ENCODE measurements around the gene ZNF830.
A peak's percentile ranks its signal among the peaks of the same experiment; 100 is the strongest.
"Not testable (repeated sequence)": the region's sequence is repeated elsewhere in the genome, so short reads cannot be mapped to it uniquely, and the experiment has no call there.

Gene ZNF830

GRCh38 chr17:34990921-34991365 lies 29.6 kb downstream of the ZNF830 start:
- no peak for DNase-seq (ENCODE audit: low read depth in 2 of 3, low spot score in 2 of 3)

- DNase-seq (ENCODE audit: low read depth in 2 of 3, low spot score in 2 of 3): no peak
Observed at GRCh38 chr17:34991606-34992005, 30.3 kb downstream of the ZNF830 start.

DNA sequence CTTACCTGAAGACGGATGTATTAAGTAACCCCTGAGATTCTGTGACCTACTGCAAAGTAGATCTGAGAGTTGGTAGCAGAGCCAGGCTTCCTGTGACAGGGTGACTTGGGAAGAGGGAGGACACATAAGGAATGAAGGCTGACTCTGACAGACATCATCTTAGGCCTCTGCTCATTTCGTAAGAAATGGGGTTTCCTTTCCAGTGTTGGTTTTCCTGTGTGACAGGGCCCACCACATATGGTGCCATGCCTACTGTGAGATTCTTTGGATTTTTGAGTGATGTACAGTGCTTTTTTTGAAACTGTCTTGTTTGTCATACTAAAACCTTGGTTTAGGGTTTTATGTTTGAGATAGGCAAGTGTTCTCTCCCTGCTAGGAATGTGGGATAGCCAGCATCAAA lies 31.7 kb downstream of the ZNF830 start:
- no peak for DNase-seq (ENCODE audit: low read depth in 2 of 3, low spot score in 2 of 3)

GRCh38 chr17:34996422-34997285 lies 35.3 kb downstream of the ZNF830 start:
- no peak for DNase-seq (ENCODE audit: low read depth in 2 of 3, low spot score in 2 of 3)

GRCh38 chr17:34997355-34997862 lies 36.1 kb downstream of the ZNF830 start:
- DNase-seq (ENCODE audit: low read depth in 2 of 3, low spot score in 2 of 3): no peak

DNA sequence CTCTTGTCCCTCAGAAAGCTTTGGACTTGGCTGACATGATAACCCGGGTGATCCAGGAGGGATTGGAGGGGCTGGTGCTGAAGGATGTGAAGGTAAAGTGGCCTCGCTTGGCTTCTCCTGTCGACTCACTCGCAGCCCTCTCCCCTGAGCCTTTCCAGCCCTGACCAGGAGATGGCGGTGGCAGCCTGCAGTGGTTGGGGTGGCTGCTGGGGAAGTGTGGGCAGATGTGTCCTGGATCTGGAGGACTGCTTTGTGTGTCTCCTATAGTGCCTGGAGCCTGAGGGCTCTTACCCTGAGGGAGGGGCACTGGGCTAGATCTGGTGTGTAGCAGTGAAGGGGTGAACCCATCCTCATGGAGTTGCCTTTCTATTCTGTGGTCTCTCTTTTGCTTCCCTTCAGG lies 36.9 kb downstream of the ZNF830 start:
- DNase-seq (ENCODE audit: low read depth in 2 of 3, low spot score in 2 of 3): peak; percentile 52 to 63 (median 56)

DNA sequence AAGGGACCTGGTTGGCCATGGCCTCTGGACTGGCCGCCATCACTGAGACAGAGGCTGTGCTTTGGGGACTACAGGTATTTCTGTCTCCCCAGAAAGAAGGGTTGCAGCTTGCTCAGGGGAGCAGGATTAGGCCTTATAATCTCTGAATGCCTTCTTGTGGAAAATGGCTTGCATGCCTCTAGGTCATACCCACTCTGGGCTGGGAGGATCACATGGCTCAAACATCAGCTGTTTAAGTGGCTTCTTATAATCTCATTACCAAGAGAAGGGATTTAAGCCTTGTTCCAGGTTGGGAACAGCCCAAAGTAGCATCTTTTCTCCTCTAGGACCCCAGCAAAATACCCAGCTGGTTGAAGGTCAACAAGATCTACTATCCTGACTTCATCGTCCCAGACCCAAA lies 38.1 kb downstream of the ZNF830 start:
- no peak for DNase-seq (ENCODE audit: low read depth in 2 of 3, low spot score in 2 of 3)

GRCh38 chr17:35000965-35001364 lies 39.6 kb downstream of the ZNF830 start:
- DNase-seq (ENCODE audit: low read depth in 2 of 3, low spot score in 2 of 3): not testable (repeated sequence)

- no peak for DNase-seq (ENCODE audit: low read depth in 2 of 3, low spot score in 2 of 3)
Observed at GRCh38 chr17:35001549-35001948, 40.2 kb downstream of the ZNF830 start.

GRCh38 chr17:35002876-35003551 lies 41.7 kb downstream of the ZNF830 start:
- DNase-seq (ENCODE audit: low read depth in 2 of 3, low spot score in 2 of 3): no peak

DNA sequence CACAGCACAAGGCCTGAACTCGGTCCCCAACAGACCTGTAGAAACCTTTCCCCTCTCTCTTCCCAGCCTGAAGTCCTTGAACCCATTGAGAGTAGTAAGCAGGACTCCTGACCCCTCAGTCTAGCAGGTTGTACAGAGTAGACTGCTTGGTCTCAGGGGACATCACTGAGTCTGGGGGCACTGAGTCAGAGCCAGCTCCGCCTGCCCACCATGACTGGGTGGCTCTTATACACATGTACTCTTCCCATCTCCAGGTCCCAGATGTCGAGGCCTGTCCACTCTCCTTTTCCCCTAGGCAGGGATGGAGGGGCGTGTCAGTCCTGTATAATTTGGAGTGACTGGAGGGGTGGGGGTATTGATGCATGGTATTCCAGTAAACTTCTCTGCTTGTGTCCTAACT lies 42.4 kb downstream of the ZNF830 start:
- DNase-seq (ENCODE audit: low read depth in 2 of 3, low spot score in 2 of 3): no peak

DNA sequence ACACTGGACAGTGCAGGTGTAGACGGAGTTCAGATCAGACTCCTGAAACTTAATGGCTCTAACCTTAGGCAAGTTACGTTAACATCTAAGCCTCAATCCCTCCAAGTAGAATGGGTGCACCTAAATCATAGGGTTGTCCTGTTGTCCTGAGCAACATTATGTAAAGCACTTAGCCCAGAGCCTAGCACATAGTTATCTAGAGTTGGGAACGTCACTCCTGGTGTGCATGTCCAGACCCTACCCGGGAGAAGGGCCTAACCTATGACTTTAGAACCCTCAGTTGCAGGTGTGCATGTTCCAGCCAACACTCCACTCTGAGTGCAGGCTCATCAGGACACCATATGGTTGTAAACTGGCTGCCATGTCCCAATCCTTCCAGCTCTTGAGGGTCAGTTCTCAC lies 45.0 kb downstream of the ZNF830 start:
- no peak for DNase-seq (ENCODE audit: low read depth in 2 of 3, low spot score in 2 of 3)

DNA sequence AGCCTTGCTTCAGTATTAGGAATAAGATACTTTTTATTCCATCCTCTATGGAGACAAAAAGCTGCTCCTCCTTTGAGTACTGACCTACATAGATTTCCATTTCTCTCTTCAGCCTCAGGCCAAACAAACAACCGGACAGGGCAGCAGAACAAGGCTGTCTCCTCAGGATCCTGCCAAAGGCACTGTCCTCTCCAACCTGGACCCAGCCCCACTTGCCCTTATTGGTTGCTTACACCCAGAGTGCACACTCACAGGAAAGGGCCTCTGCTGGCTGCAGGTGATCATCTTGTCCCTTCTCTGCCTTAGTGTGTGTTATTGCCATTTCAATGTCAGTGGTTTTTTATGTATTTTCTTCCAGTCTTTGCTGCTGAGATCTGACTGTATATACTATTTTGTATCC lies 45.6 kb downstream of the ZNF830 start:
- DNase-seq (ENCODE audit: low read depth in 2 of 3, low spot score in 2 of 3): no peak

DNA sequence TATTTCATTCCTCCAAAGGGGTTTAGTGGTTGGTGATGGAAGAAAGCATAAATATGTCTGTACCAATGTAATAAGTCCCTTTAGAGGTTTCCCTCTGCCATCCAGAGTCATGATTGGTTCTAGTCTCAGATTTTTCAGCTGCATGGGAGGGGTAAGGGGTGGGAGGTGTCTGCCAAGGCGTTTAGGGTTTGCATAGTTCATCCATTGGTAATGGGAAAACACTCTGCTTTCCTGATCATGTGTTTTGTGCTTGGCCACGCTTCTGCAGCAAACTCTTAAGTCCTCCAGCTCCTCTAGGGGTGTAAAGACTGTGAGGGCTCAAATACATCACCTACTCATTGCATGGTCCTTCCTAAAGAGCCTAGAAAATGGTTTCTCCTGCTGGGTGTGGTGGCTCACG lies 48.8 kb downstream of the ZNF830 start:
- DNase-seq (ENCODE audit: low read depth in 2 of 3, low spot score in 2 of 3): no peak

DNA sequence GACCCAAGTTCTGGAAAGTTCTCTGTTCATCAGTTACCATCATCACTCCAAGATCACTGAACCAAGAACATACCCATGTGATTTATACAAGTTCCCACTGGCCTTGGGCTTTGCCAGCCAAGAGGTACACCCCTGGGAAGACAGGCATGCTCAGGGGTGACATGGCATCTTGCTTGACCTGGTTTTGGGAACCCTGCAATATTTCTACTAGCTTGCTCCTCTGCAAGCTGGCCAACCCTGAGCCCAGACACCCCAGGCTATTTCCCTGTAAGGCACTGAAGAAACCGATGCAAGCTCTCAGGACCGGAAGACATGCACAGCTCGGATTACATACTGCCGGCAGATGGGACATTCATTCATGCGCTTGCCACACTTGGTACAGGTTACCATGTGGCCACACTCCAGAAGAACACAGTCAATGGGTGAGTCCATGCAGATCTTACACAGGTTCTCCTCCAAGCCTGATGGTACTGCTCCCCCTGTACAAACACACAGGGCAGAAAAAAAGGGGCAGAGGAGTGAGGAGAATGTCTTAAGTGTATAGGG lies 50.4 kb downstream of the ZNF830 start:
- DNase-seq (ENCODE audit: low read depth in 2 of 3, low spot score in 2 of 3): no peak
